Adrenal gland (tissue), 12 donors: ENCODE measurements around the gene LRP8. TPM values are rescaled to one million over a fixed set of nuclear protein-coding genes. Genes with fewer than 3 reads are reported as not detected.

Experiments
- DNase-seq, 7 donors: peaks; one replicate each; pipeline ENCODE4 v3.0.0-alpha.2; 2019 to 2020
- H3K27ac ChIP-seq, 5 donors: fragments of 200-600 bp; sonication (generic) in 4 of 5; 1 replicate in 3 of 5; 2 replicates in 2 of 5; pipeline versions ENCODE4 v1.5.1 to v1.8.0; 2016 to 2020; ENCODE audit warnings: mild to moderate bottlenecking in 1 of 5
- H3K27me3 ChIP-seq: fragments of 200-600 bp; 2 replicates; pipeline ENCODE4 v1.8.0; 2021
- H3K36me3 ChIP-seq, 2 donors: fragments of 200-600 bp; replicated peaks in 1 of 2; 1 replicate in 1 of 2; 2 replicates in 1 of 2; pipeline versions ENCODE4 v1.5.1 to v1.8.0; 2018 to 2022
- H3K4me1 ChIP-seq, 2 donors: fragments of 200-600 bp; replicated peaks in 1 of 2; 1 replicate in 1 of 2; 2 replicates in 1 of 2; pipeline versions ENCODE4 v1.5.1 to v1.8.0; 2018 to 2021
- H3K4me3 ChIP-seq, 4 donors: fragments of 200-600 bp; sonication (generic) in 3 of 4; one replicate each; pipeline ENCODE4 v1.5.1; 2016 to 2018
- H3K9me3 ChIP-seq, 3 donors: fragments of 200-600 bp; sonication (generic) in 1 of 3; replicated peaks in 1 of 3; 1 replicate in 2 of 3; 2 replicates in 1 of 3; pipeline versions ENCODE4 v1.5.1 to v1.8.0; 2016 to 2021
- CTCF ChIP-seq, 6 experiments: fragments of 450-650 bp in 4 of 6; fragments of 200-600 bp in 2 of 6; sonication (generic) in 1 of 6; IDR thresholded peaks; 1 replicate in 5 of 6; 2 replicates in 1 of 6; pipeline versions ENCODE4 v1.5.1 to v1.8.0; 2016 to 2021; ENCODE audit warnings: antibody characterized with exemption in 6 of 6, mild to moderate bottlenecking in 2 of 6, moderate library complexity in 1 of 6
- POLR2A ChIP-seq, 2 donors: fragments of 450-650 bp; IDR thresholded peaks; one replicate each; pipeline ENCODE4 v1.6.1; 2017; ENCODE audit warnings: antibody characterized with exemption in 2 of 2, mild to moderate bottlenecking in 2 of 2, moderate library complexity in 1 of 2
- WGBS, 4 donors: extraction: QIAGEN DNeasy Blood & Tissue Kit in 2 of 4; methylation state at CpG; one replicate each; pipeline versions ENCODE4 v1.1.5 to v1.1.7; 2013 to 2017; 5-methylcytosine and 5-hydroxymethylcytosine counted together
- intact Hi-C, 2 donors: fragments of 100-400 bp; cut with DNase I; formaldehyde crosslinking; loops; one replicate each; pipeline versions ENCODE4 v1.14.1 to v1.15.0; 2022 to 2023
- polyA plus RNA-seq, 3 donors: library from polyadenylated mRNA; stranded (reverse); fragments of 200-250 nt in 2 of 3; fragments of 350-450 nt in 1 of 3; fragmentation: Illumina TruSeq in 1 of 3; extraction: RNeasy Lipid Tissue Mini Kit (QIAGEN cat#74804) in 1 of 3; gene quantifications; one replicate each; pipeline ENCODE4 v1.2.3, GENCODE V29; 2013 to 2014
- total RNA-seq, 9 donors: library from RNA; depleted of rRNA in 4 of 9; stranded (reverse); fragments of >200 nt in 4 of 9; fragments of 120-200 nt in 1 of 9; fragmentation: NEBNext Ultra II Directional in 1 of 9; extraction: Animal tissue kit (Norgen Biotek cat#: 25700) in 1 of 9; gene quantifications; one replicate each; pipeline versions ENCODE4 v1.1.0 to v1.2.4, GENCODE V29; 2013 to 2023
- donor health status: healthy with polysubstance abuse.
- donor health status: Bipolar disorder and iron deficiency.
- donor health status: DM: yes; HTN: yes; CAD: no.
- donor health status: DM: no; HTN: no; CAD: no.
- donor health status: DM: no; HTN: no; CAD: no.
- donor health status: DM: yes; HTN: yes; CAD: no.

Gene LRP8
- total and polyA plus RNA-seq, 12 donors = 0.64 to 7.6 (median 2.7) TPM

GRCh38 chr1:53375440-53375839, 47.6 kb upstream of the LRP8 start:
- TF ChIP-seq POLR2A (IDR thresholded peaks at IDR 0.05) (no peak), CTCF (IDR thresholded peaks at IDR 0.05) (no peak)
- H3K27me3 ChIP-seq = peaks cover 3% of the 10 kb centered on the region
- H3K36me3 ChIP-seq = no peaks in the 10 kb centered on the region
- no peaks in the 10 kb centered on the region for H3K9me3 ChIP-seq
- H3K27ac ChIP-seq = no peak overlapping the region
- H3K4me1 ChIP-seq = no peaks in the 10 kb centered on the region
- intact Hi-C loops = no loop called here
- H3K4me3 ChIP-seq = no peak overlapping the region
- DNase-seq = peak in 2 of 7 donors; percentile 7 to 14
- 64 to 79% (median 73%) methylated on average over 13 of the region's 13 CpGs for WGBS, 4 donors

- 92 to 95% (median 93%) methylated on average over 11 of the region's 11 CpGs for WGBS, 4 donors
- intact Hi-C loops = no loop called here
- Histone ChIP-seq H3K27me3 (peaks cover 6% of the 10 kb centered on the region), H3K36me3 (no peaks in the 10 kb centered on the region), H3K4me1 (no peaks in the 10 kb centered on the region), H3K4me3 (no peak overlapping the region), H3K9me3 (no peaks in the 10 kb centered on the region), H3K27ac (no peak overlapping the region)
- DNase-seq = peak in 1 of 7 donors; percentile 4
- no peak for TF ChIP-seq CTCF (IDR thresholded peaks at IDR 0.05)
- TF ChIP-seq POLR2A (IDR thresholded peaks at IDR 0.05) = no peak
Observed at GRCh38 chr1:53373246-53373645, 45.4 kb upstream of the LRP8 start.

GRCh38 chr1:53372501-53372951, 44.7 kb upstream of the LRP8 start:
- TF ChIP-seq POLR2A (IDR thresholded peaks at IDR 0.05) (no peak), CTCF (IDR thresholded peaks at IDR 0.05) (no peak)
- Histone ChIP-seq H3K27me3 (peaks cover 6% of the 10 kb centered on the region), H3K27ac (no peak overlapping the region), H3K4me3 (no peak overlapping the region), H3K4me1 (no peaks in the 10 kb centered on the region), H3K36me3 (no peaks in the 10 kb centered on the region), H3K9me3 (no peaks in the 10 kb centered on the region)
- 70 to 89% (median 85%) methylated on average over 4 to 6 of the region's 6 CpGs for WGBS, 4 donors
- peak in 2 of 7 donors; percentile 7 to 10 for DNase-seq
- intact Hi-C loops = no loop called here

GRCh38 chr1:53371851-53372250, 44.0 kb upstream of the LRP8 start:
- Histone ChIP-seq H3K27ac (no peak overlapping the region), H3K4me1 (no peaks in the 10 kb centered on the region), H3K36me3 (no peaks in the 10 kb centered on the region), H3K9me3 (no peaks in the 10 kb centered on the region), H3K4me3 (no peak overlapping the region), H3K27me3 (peaks cover 6% of the 10 kb centered on the region)
- WGBS, 4 donors = 73 to 84% (median 78%) methylated on average over 5 of the region's 5 CpGs
- intact Hi-C loops = no loop called here
- peak in 2 of 7 donors; percentile 1 to 11 for DNase-seq
- TF ChIP-seq CTCF (IDR thresholded peaks at IDR 0.05) (no peak), POLR2A (IDR thresholded peaks at IDR 0.05) (no peak)
